GM12873 (cell line): ENCODE measurements around the gene DCPS.

Experiments used
- TF ChIP-seq, protein P1 (sequence below): IDR thresholded peaks from 2 replicates; pipeline ENCODE4 v1.5.1; 2012; ENCODE audit warnings: low read depth, mild to moderate bottlenecking, moderate library complexity, low read length, control low read depth; ENCODE audit not compliant: insufficient read depth; ENCODE audit errors: missing control alignments

DCPS gene

DNA sequence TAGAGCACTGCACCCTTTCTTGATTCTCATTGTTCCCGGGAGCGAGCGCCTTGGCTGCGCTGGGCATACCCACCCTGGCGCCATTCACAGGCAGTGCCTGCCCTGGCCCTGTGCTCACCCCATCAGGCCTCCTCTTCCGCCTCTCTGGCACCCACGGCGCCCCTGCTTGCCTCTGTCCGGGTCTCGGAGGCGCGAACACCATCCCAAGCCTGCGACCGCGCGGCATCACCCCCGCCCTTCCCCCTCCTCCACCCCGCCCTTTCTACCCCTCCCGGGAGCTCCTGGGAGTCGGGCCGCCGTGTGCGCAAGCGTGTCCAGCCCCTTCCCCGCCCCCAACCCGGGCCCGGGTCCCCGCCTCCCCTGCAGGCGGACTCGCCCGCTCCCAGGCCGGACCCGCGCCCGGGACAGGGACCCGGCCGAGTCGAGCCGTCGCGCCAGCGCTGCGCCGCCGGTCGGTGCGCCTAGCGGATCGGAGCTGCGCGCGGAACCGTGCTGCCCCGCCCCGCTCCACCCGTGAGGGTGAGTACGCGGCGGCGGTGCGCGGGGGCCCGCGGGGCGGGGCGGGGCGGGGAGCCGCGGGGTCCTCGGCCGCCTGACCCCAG is 51.6 kb downstream of the DCPS start, which contains the start of gene ST3GAL4:
TSS of gene ST3GAL4 (plus strand) at position 363 of the 602 bp plus-strand sequence. CDS start 50,470 bp downstream, outside the sequence.
- TF ChIP-seq, protein P1, sequence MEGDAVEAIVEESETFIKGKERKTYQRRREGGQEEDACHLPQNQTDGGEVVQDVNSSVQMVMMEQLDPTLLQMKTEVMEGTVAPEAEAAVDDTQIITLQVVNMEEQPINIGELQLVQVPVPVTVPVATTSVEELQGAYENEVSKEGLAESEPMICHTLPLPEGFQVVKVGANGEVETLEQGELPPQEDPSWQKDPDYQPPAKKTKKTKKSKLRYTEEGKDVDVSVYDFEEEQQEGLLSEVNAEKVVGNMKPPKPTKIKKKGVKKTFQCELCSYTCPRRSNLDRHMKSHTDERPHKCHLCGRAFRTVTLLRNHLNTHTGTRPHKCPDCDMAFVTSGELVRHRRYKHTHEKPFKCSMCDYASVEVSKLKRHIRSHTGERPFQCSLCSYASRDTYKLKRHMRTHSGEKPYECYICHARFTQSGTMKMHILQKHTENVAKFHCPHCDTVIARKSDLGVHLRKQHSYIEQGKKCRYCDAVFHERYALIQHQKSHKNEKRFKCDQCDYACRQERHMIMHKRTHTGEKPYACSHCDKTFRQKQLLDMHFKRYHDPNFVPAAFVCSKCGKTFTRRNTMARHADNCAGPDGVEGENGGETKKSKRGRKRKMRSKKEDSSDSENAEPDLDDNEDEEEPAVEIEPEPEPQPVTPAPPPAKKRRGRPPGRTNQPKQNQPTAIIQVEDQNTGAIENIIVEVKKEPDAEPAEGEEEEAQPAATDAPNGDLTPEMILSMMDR, result no peak

GRCh38 chr11:126355926-126356897 is 52.4 kb downstream of the DCPS start:
- TF ChIP-seq, protein P1, result no peak

- TF ChIP-seq, protein P1, result no peak
These were observed 53.4 kb downstream of the DCPS start for GRCh38 chr11:126357055-126357962.

- TF ChIP-seq, protein P1, result no peak
These were observed 54.3 kb downstream of the DCPS start for GRCh38 chr11:126357969-126358762.

DNA sequence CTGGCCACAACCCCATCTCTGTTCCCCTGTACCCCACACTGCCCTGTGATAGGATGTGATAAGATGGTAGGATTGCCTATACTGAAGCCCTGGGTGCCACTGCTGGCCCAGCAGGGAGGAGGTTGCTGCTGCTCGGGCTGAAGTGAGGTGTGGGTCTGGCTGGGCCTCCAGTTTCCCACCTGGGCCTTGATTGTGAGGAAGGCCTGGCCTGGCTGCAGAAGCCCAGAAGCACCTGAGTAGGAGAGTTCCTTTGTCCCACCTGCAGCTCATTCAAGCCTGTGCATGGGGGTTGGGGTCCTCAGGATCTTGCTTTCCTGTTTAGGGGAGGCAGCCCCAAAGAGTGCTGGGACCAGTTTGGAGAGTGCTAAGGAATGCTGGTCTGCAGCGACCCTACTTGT is 54.9 kb downstream of the DCPS start:
- TF ChIP-seq, protein P1, result no peak

GRCh38 chr11:126359431-126360048 is 55.7 kb downstream of the DCPS start:
- TF ChIP-seq, protein P1, result no peak
